Measurements from ENCODE around the gene ZNF488. TPM values are rescaled to one million over a fixed set of nuclear protein-coding genes. Genes with fewer than 3 reads are reported as not detected.
A peak's percentile ranks its signal among the peaks of the same experiment; 100 is the strongest.

ZNF488 gene
- 1 to 10 TPM in 2 of 4 donors, under 1 TPM in 1, not detected in 1; 0.59 to 1.1 (median 1.0) TPM for total RNA-seq

GRCh38 chr10:47384148-47384921 is at the start of gene ZNF488:
Gene ZNF488 (minus strand): TSS chr10:47384293. CDS start chr10:47368829, 15,464 bp downstream.
- no peaks in the 10 kb centered on the region for H3K27me3 ChIP-seq
- no peaks in the 10 kb centered on the region for H3K9me3 ChIP-seq
- WGBS, 2 donors: 0 to 1% methylated on average over 17 to 42 of the region's 75 CpGs
- H3K36me3 ChIP-seq: no peaks in the 10 kb centered on the region
- peak in 1 of 2 donors; percentile 50 for TF ChIP-seq POLR2A (IDR thresholded peaks at IDR 0.05)
- TF ChIP-seq EP300 (IDR thresholded peaks at IDR 0.05): peak in 1 of 2 donors; percentile 64
- TF ChIP-seq CTCF (IDR thresholded peaks at IDR 0.05): no peak
- DNase-seq (ENCODE audit: low spot score in 2 of 2): peak; percentile 63 to 71
- peaks cover 0 to 16% (median 0%) of the 10 kb centered on the region in 4 donors for H3K4me1 ChIP-seq
- peak within 1 kb of the TSS; percentile 51 to 68 (median 62) for H3K4me3 ChIP-seq
- peak within 1 kb of the TSS; percentile 70 to 89 (median 76) for H3K27ac ChIP-seq

GRCh38 chr10:47425813-47426419 is 41.8 kb upstream of the ZNF488 start:
- no peak overlapping the region for H3K27ac ChIP-seq
- peaks cover 0 to 18% (median 0%) of the 10 kb centered on the region in 4 donors for H3K9me3 ChIP-seq
- no peaks in the 10 kb centered on the region for H3K4me1 ChIP-seq
- no peaks in the 10 kb centered on the region for H3K27me3 ChIP-seq
- H3K4me3 ChIP-seq: no peak overlapping the region
- H3K36me3 ChIP-seq: no peaks in the 10 kb centered on the region
- no peak for DNase-seq (ENCODE audit: low spot score in 2 of 2)
- TF ChIP-seq EP300 (IDR thresholded peaks at IDR 0.05): no peak
- TF ChIP-seq CTCF (IDR thresholded peaks at IDR 0.05): no peak
- WGBS, 2 donors: 83 to 93% methylated on average over 4 of the region's 4 CpGs

GRCh38 chr10:47424231-47424630 is 40.1 kb upstream of the ZNF488 start:
- no peaks in the 10 kb centered on the region for H3K4me1 ChIP-seq
- no peak for TF ChIP-seq POLR2A (IDR thresholded peaks at IDR 0.05)
- no peak for TF ChIP-seq EP300 (IDR thresholded peaks at IDR 0.05)
- TF ChIP-seq CTCF (IDR thresholded peaks at IDR 0.05): no peak
- no peaks in the 10 kb centered on the region for H3K27me3 ChIP-seq
- no peak overlapping the region for H3K27ac ChIP-seq
- no peaks in the 10 kb centered on the region for H3K36me3 ChIP-seq
- DNase-seq (ENCODE audit: low spot score in 2 of 2): no peak
- 51 to 56% methylated on average over 8 of the region's 8 CpGs for WGBS, 2 donors
- H3K4me3 ChIP-seq: no peak overlapping the region
- H3K9me3 ChIP-seq: peaks cover 0 to 17% (median 0%) of the 10 kb centered on the region in 4 donors

- DNase-seq (ENCODE audit: low spot score in 2 of 2): no peak
- TF ChIP-seq EP300 (IDR thresholded peaks at IDR 0.05) (no peak), CTCF (IDR thresholded peaks at IDR 0.05) (no peak), POLR2A (IDR thresholded peaks at IDR 0.05) (no peak)
- Histone ChIP-seq H3K4me1 (no peaks in the 10 kb centered on the region), H3K36me3 (no peaks in the 10 kb centered on the region), H3K27me3 (no peaks in the 10 kb centered on the region), H3K9me3 (peaks cover 0 to 10% (median 0%) of the 10 kb centered on the region in 4 donors), H3K4me3 (no peak overlapping the region), H3K27ac (no peak overlapping the region)
- WGBS, 2 donors: 85 to 91% methylated on average over 4 of the region's 4 CpGs
Observed at GRCh38 chr10:47423476-47423875, 39.4 kb upstream of the ZNF488 start.

Measured in tibial nerve (tissue), 4 donors.